Measurements from ENCODE around the gene HIKESHI. TPM values are rescaled to one million over a fixed set of nuclear protein-coding genes. Genes with fewer than 3 reads are reported as not detected.

The HIKESHI gene
- total and polyA plus RNA-seq, 2 of the 13 experiments (the other 11 are each of a cell fraction or from before 2014, with no cell fraction given) = 67.8 to 74.8 TPM

DNA sequence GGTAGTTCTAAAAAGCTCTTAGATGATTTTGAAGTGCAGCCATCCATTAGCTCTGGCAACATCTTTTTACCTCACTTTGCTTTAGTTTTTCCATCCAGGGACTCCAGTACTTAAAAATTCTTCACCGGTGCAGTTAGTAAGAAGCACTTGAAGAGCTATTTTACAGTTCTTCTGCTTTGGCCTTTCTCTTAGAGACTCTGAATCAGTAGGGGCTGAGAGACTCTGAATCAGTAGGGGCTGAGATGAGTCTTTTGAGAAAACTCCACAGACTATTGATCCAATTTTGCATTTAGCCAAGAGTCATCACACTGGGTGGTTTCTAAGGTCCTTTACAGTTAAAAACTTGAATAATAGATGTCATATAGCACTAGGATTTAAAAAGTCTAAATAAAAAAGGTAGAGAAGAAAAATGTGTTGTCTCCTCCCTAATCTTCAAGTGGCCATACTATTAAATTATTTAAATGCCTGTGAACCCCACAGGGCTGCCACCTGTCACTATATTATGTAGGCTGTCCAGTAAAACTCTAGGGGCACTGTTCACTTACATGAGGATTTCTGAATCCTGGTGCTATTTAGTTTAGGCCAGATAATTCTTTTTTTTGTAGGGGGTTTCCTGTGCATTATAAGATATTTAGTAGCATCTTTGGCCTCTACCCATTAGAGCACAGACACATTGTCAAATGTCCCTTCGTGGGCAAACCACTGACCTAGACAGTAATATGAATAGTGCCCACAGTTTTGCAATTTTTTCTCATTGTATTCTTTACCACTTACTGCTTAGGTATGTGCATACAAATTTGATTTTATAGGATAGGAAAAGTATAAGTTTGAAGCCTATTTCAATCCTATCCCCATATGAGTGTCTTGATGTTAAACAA is 26.3 kb upstream of the HIKESHI start:
- intact Hi-C loops (cut with micrococcal nuclease; ENCODE audit: unreplicated experiment) = no loop called here
- 98% methylated on average over 2 of the region's 2 CpGs for WGBS (ENCODE audit: low lambda C conversion rate)
- Histone ChIP-seq H3K4me1 (ENCODE audit: insufficient read depth, low read length) (peaks cover 8% of the 10 kb centered on the region; the same call in 1 of the 2 replicates), H3K36me3 (replicated peaks in 1 of 2; ENCODE audit: control insufficient read depth in 1 of 2, insufficient read depth in 2 of 2, low read length in 2 of 2) (peaks cover 6 to 46% of the 10 kb centered on the region in 2 experiments), H3K9ac (ENCODE audit: insufficient read depth, low read depth, low read length) (no peak overlapping the region), H4K20me1 (ENCODE audit: insufficient read depth, low read length) (no peaks in the 10 kb centered on the region), H3K4me3 (replicated peaks in 1 of 3; ENCODE audit: insufficient read depth in 1 of 3, low read depth in 2 of 3, low read length in 3 of 3) (no peak overlapping the region), H2AFZ (ENCODE audit: low read length) (no peak overlapping the region), H3K9me3 (ENCODE audit: low read length) (no peaks in the 10 kb centered on the region), H3K4me2 (ENCODE audit: low read depth, low read length) (no peak overlapping the region), H3K79me2 (ENCODE audit: insufficient read depth, low read length) (peaks cover 10% of the 10 kb centered on the region), H3K27ac (ENCODE audit: extremely low read length, insufficient read depth, low read length) (no peak overlapping the region), H3K27me3 (ENCODE audit: control insufficient read depth in 1 of 2, insufficient read depth in 2 of 2, low read length in 2 of 2) (no peaks in the 10 kb centered on the region)
- no peak for ATAC-seq
- no peak for TF ChIP-seq TP53 (CRISPR knock-in tag; conservative IDR thresholded peaks at IDR 0.05)
- no peak for TF ChIP-seq NFYB (CRISPR knock-in tag; IDR thresholded peaks at IDR 0.05)
- TF ChIP-seq ETS1 (CRISPR knock-in tag; IDR thresholded peaks at IDR 0.05) = no peak
- no peak for TF ChIP-seq MTA1 (CRISPR knock-in tag; IDR thresholded peaks at IDR 0.05; ENCODE audit: borderline replicate concordance)
- TF ChIP-seq ZNF142 (CRISPR knock-in tag; IDR thresholded peaks at IDR 0.05) = no peak
- TF ChIP-seq BRD4 (CRISPR knock-in tag; IDR thresholded peaks at IDR 0.05) = no peak
- no peak for TF ChIP-seq ZNF775 (CRISPR knock-in tag; IDR thresholded peaks at IDR 0.05; ENCODE audit: borderline replicate concordance)
- no peak for TF ChIP-seq GPN1 (CRISPR knock-in tag; IDR thresholded peaks at IDR 0.05; ENCODE audit: borderline replicate concordance)
- no peak for TF ChIP-seq ZNF256 (CRISPR knock-in tag; conservative IDR thresholded peaks at IDR 0.05)
- TF ChIP-seq ZNF598 (CRISPR knock-in tag; IDR thresholded peaks at IDR 0.05; ENCODE audit: borderline replicate concordance) = no peak
- TF ChIP-seq HNRNPL (IDR thresholded peaks at IDR 0.05; ENCODE audit: low read depth, low read length) = no peak
- DNase-seq (ENCODE audit: low spot score) = no peak
- POLR2A ChIA-PET = no interaction called here
- in situ Hi-C loops (cut with HindIII; ENCODE audit: extremely low pct_ligation_motif_present, low pct_unique_long_range_greater_than_20kb) = no loop called here
- CTCF ChIA-PET (ENCODE audit: low intra/inter-chr PET ratio, low total read pairs) = no interaction called here
- no TSS peak for BruUV-seq (replicated peaks)
- no peak for FAIRE-seq

Data from HepG2 (cell line).